GM12874 (cell line): ENCODE measurements around the gene NAV2.

ENCODE experiments used
- CTCF ChIP-seq: IDR thresholded peaks from 2 replicates; pipeline ENCODE4 v1.5.1; 2011; ENCODE audit warnings: low read depth, mild to moderate bottlenecking, control low read depth, low read length, moderate library complexity; ENCODE audit not compliant: insufficient read depth

Gene NAV2

GRCh38 chr11:19680829-19681368 is 31.7 kb upstream of the NAV2 start:
- no peak for TF ChIP-seq CTCF

GRCh38 chr11:19683141-19683805 is 29.4 kb upstream of the NAV2 start:
- TF ChIP-seq CTCF: no peak

- TF ChIP-seq CTCF: no peak
These were observed 28.7 kb upstream of the NAV2 start for GRCh38 chr11:19683862-19684491.

GRCh38 chr11:19686234-19686633 is 26.4 kb upstream of the NAV2 start:
- no peak for TF ChIP-seq CTCF

GRCh38 chr11:19687392-19687791 is 25.2 kb upstream of the NAV2 start:
- no peak for TF ChIP-seq CTCF

GRCh38 chr11:19689281-19690000 is 23.2 kb upstream of the NAV2 start:
- no peak for TF ChIP-seq CTCF

GRCh38 chr11:19690885-19691284 is 21.8 kb upstream of the NAV2 start:
- no peak for TF ChIP-seq CTCF
